Muscle of leg (tissue), 11 donors: Measurements from ENCODE around the gene WNK4. TPM values are rescaled to one million over a fixed set of nuclear protein-coding genes. Genes with fewer than 3 reads are reported as not detected.

ENCODE experiments used
- DNase-seq: peaks from one replicate; pipeline ENCODE4 v3.0.0; 2013
- H3K27ac ChIP-seq: one replicate; pipeline ENCODE4 v1.5.1; 2013; ENCODE audit warnings: mild to moderate bottlenecking, low read length, control low read depth
- H3K27me3 ChIP-seq: one replicate; pipeline ENCODE4 v1.6.1; 2013; ENCODE audit warnings: low read length; ENCODE audit not compliant: control insufficient read depth, insufficient read depth
- H3K36me3 ChIP-seq: one replicate; pipeline ENCODE4 v1.6.1; 2013; ENCODE audit warnings: low read length; ENCODE audit not compliant: control insufficient read depth, insufficient read depth
- H3K4me1 ChIP-seq: one replicate; pipeline ENCODE4 v1.6.1; 2013; ENCODE audit warnings: low read length; ENCODE audit not compliant: control insufficient read depth, insufficient read depth
- H3K4me3 ChIP-seq: one replicate; pipeline ENCODE4 v1.5.1; 2013; ENCODE audit warnings: low read length, control low read depth
- H3K9me3 ChIP-seq: replicated peaks from 2 replicates; pipeline ENCODE4 v1.6.1; 2013; ENCODE audit warnings: low read depth, low read length; ENCODE audit not compliant: control insufficient read depth
- WGBS: methylation state at CpG from one replicate; pipeline ENCODE4 v1.1.5; 2013; ENCODE audit warnings: missing lambda C conversion rate; ENCODE audit not compliant: insufficient coverage; 5-methylcytosine and 5-hydroxymethylcytosine counted together
- polyA plus RNA-seq, 8 donors: library from polyadenylated mRNA; unstranded; fragments of 120-200 nt; gene quantifications; one replicate each; pipeline versions ENCODE4 v1.2.1 to v1.2.3, GENCODE V29; 2013; ENCODE audit warnings: inconsistent platforms in 1 of 8, low replicate concordance in 1 of 8; ENCODE audit not compliant: insufficient read length in 8 of 8, insufficient read depth in 1 of 8
- total RNA-seq: library from RNA; stranded (reverse); fragments of 120-200 nt; gene quantifications from one replicate; pipeline ENCODE4 v1.2.4, GENCODE V29; 2013

WNK4 gene
- total and polyA plus RNA-seq, 9 donors, result 0.09 to 1.2 (median 0.45) TPM

DNA sequence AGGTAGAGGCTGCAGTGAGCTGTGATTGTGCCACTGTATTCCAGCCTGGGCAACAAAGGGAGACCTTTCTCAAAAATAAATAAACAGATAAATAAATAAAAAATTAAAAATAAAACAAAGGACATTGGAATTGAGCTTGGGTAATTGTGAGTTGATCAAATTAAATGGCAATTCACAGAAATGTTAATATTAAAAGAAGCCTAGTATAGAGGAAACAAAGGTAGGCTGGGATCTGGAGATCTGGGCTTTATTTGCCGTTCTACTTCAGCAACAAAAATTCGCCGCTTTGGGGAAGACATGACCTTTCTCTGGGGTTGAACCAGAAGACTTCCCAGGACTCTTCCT lies 7.5 kb upstream of the WNK4 start:
- Histone ChIP-seq H3K27ac (peak overlapping the region; percentile 86), H3K9me3 (no peaks in the 10 kb centered on the region), H3K27me3 (no peaks in the 10 kb centered on the region), H3K36me3 (peaks cover 32% of the 10 kb centered on the region), H3K4me1 (peaks cover 9% of the 10 kb centered on the region), H3K4me3 (peak overlapping the region; percentile 92)
- no peak for DNase-seq
- WGBS, result 0% methylated on average over 2 of the region's 3 CpGs

DNA sequence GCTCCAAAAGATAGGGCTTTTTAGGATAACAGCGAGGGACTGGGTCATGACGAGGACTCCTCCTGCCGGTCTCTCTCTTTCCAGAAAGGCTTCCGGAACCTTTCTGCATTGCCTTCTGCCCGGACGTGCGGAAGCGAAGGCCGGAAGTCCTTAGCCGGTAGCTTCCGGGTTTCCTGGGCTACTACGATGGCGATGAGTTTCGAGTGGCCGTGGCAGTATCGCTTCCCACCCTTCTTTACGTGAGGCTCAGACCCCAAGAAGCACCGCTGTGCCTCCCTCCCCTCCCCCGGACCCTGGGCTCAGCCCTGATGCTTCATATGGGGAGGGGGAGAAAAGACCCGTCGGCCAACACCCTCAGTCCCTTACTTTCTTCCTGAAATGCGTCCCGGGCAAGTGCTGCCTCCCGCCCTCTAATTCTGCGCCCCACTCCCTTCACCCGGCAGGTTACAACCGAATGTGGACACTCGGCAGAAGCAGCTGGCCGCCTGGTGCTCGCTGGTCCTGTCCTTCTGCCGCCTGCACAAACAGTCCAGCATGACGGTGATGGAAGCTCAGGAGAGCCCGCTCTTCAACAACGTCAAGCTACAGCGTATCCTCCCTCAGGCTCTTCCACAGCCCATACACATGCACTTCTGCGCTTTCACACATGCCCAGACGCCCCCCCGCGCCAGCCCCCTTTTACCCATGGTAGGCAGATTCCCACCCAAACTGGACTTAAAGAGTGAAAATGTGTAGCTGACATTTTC lies 6.9 kb upstream of the WNK4 start, which contains the start of gene VPS25:
Gene VPS25 (plus strand): TSS at position 160 of the 746 bp plus-strand sequence. CDS start 27 bp downstream, at position 187.
- WGBS, result 0% methylated on average over 24 of the region's 39 CpGs
- H3K9me3 ChIP-seq, result no peaks in the 10 kb centered on the region
- H3K27ac ChIP-seq, result peak within 1 kb of the TSS; percentile 86
- H3K4me1 ChIP-seq, result peaks cover 9% of the 10 kb centered on the region
- peak within 1 kb of the TSS; percentile 92 for H3K4me3 ChIP-seq
- no peaks in the 10 kb centered on the region for H3K27me3 ChIP-seq
- peaks cover 37% of the 10 kb centered on the region for H3K36me3 ChIP-seq
- peak; percentile 94 for DNase-seq

DNA sequence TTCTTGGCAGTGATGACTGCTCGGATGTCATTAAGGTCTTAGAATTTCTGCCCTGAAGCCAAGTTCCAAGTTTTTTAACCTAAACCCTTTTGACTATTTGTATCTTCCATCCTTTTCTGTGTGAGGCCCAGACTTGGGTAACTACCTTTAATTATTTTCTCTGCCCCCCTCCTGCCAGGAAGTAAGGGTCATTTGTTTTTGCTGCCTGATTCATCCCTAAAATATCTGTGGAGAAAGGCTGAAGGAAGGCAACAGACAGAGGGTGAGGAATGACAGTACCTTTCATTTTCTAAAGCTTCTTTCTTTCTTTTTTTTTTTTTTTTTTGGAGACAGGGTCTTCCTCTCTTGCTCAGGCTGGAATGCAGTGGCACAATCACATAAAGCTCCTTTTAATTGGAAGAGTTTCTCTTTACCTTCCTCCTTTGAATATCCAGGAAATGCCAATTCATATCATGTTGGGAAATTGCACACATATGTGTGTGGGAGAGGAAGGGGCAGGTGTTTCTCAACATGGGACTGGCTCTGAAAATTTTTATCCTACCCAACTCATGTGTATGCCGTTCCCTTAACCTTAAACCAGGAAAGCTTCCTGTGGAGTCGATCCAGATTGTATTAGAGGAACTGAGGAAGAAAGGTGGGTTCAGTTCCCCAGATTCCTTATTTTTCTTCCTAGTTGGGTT lies 6.2 kb upstream of the WNK4 start:
- Histone ChIP-seq H3K4me1 (peaks cover 9% of the 10 kb centered on the region), H3K9me3 (no peaks in the 10 kb centered on the region), H3K27ac (no peak overlapping the region), H3K4me3 (peak overlapping the region; percentile 92), H3K27me3 (peaks cover 1% of the 10 kb centered on the region), H3K36me3 (peaks cover 44% of the 10 kb centered on the region)
- 36% methylated on average over 1 of the region's 3 CpGs for WGBS
- DNase-seq, result no peak

DNA sequence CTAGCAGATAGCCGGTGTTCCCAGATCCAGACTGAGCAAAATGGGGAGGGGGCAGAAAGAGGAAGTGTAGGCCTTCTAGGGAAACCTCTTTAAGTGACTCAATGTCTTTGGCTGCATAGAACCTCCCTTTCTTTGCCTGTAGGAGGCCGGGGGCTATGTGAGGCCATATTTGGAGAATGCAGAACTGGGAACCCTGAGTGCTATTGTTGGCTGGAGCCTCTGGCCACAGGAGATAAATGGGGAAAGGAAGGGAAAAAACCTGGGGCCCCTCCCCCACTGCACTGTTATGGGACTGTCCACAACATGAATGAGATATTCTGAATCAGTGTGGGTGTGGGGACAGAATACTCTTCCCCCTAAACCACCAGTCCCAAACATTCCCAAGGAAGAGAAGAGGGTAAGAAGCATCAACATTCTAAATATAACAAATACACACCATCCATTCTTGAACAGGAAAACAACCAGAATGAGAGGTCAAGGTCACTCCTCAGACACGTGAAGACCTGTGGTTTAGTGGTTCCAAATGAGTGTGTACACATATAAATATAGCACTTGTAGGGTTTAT lies 4.8 kb upstream of the WNK4 start:
- 100% methylated on average over 1 of the region's 3 CpGs for WGBS
- no peak for DNase-seq
- peaks cover 48% of the 10 kb centered on the region for H3K36me3 ChIP-seq

DNA sequence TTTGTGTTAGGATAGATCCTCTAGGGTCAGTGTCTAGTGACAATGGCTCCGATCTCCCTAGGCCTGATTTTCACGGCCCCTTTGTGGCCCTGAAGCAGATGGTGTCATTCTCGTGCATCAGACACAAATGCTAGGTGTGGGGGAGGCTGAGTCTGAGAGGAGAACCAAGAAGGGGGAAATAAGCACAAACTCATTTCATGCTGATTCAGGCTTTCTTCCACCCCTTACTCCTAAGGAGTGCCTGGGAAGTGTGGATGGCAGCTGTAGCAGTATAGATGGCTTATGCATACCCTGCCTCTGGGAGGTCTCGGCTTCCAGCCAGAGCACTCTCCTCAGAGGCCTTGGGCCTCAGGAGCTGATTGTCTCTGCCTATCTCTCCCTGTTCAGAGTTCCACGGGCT lies 1.8 kb upstream of the WNK4 start:
- DNase-seq, result no peak
- no peak overlapping the region for H3K4me3 ChIP-seq
- H3K9me3 ChIP-seq, result no peaks in the 10 kb centered on the region
- H3K27ac ChIP-seq, result no peak overlapping the region
- peaks cover 21% of the 10 kb centered on the region for H3K4me1 ChIP-seq
- peaks cover 48% of the 10 kb centered on the region for H3K36me3 ChIP-seq
- peaks cover 42% of the 10 kb centered on the region for H3K27me3 ChIP-seq
- 87% methylated on average over 4 of the region's 5 CpGs for WGBS

More for the DNA sequence above, 4.8 kb upstream of the WNK4 start:
- H3K9me3 ChIP-seq, result no peaks in the 10 kb centered on the region
- H3K27ac ChIP-seq, result no peak overlapping the region
- H3K4me3 ChIP-seq, result no peak overlapping the region
- peaks cover 12% of the 10 kb centered on the region for H3K27me3 ChIP-seq
- peaks cover 16% of the 10 kb centered on the region for H3K4me1 ChIP-seq

DNA sequence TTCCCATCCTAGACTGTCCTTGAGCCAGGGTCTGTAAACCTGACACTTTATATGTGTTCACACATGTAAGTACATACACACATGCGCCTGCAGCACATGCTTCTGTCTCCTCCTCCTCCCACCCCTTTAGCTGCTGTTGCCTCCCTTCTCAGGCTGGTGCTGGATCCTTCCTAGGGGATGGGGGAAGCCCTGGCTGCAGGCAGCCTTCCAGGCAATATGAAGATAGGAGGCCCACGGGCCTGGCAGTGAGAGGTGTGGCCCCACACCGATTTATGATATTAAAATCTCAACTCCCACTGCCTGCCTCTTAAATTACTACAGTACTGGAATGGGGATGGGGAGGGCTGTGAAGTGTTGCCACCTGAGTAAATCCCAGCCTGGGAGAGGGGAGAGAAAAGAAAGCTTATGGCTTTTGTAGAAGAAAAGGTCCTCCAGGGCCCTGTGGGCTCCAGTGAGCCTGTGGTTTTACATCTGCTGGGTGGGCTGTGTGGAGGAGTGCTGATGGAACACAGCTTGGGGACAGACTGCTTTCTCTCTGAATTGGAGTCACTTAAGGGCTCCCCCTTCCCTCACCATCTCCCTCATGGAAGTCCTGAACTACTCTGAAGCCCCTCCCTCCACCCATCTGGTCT lies 990 bp upstream of the WNK4 start:
- peaks cover 50% of the 10 kb centered on the region for H3K27me3 ChIP-seq
- no peak overlapping the region for H3K27ac ChIP-seq
- peaks cover 47% of the 10 kb centered on the region for H3K36me3 ChIP-seq
- 100% methylated on average over 1 of the region's 3 CpGs for WGBS
- peaks cover 13% of the 10 kb centered on the region for H3K4me1 ChIP-seq
- H3K4me3 ChIP-seq, result no peak overlapping the region
- H3K9me3 ChIP-seq, result no peaks in the 10 kb centered on the region
- no peak for DNase-seq

DNA sequence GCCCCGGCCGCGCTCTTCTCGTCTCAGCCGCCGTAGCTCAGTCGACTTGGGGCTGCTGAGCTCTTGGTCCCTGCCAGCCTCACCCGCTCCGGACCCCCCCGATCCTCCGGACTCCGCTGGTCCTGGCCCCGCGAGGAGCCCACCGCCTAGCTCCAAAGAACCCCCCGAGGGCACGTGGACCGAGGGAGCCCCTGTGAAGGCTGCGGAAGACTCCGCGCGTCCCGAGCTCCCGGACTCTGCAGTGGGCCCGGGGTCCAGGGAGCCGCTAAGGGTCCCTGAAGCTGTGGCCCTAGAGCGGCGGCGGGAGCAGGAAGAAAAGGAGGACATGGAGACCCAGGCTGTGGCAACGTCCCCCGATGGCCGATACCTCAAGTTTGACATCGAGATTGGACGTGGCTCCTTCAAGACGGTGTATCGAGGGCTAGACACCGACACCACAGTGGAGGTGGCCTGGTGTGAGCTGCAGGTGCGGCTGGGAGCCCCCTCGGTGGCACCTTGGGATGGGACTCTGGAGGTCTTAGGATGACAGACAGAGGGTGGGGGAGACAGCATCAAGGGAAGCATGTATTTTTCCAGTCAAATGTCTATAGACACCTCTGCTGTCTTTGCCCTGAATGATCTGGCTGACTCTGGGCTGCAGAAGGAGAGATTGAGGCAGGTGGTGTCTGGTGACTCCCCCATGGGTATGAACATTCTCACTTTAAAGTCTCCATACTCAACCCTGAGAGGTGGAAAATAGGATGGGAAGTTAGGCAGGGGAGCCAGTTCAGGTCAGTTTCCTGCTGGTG lies 635 bp downstream of the WNK4 start:
- Histone ChIP-seq H3K27me3 (peaks cover 67% of the 10 kb centered on the region), H3K9me3 (no peaks in the 10 kb centered on the region), H3K27ac (no peak overlapping the region), H3K4me1 (peaks cover 15% of the 10 kb centered on the region), H3K36me3 (peaks cover 32% of the 10 kb centered on the region), H3K4me3 (peak overlapping the region; percentile 29)
- DNase-seq, result no peak
- WGBS, result 5% methylated on average over 39 of the region's 39 CpGs

DNA sequence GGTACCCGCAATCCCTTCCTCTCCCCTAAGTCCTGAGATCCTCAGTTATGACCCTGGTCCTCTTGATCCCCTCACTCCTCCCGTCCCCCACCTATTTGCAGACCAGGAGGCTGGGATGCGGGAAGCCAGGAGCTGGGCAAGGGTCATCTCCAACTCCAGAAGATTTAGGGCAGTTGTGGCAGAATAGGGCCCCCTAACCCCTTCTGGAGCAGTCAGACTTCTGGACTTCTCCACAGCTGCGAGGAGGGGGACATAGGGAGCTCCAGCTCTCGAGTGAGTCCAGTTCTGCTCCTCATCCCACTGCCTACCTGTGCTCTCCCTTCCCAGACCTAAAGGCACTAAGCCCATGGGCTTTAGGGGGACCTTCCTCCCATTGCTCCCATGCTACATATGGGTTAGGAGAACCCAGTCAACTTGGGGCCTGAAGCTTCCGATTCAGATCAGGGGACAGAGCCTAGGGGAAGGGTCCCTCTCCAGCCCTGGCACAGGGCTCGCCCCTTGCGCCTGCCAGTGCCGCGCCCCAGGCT lies 1.3 kb downstream of the WNK4 start:
- peaks cover 26% of the 10 kb centered on the region for H3K36me3 ChIP-seq
- H3K4me1 ChIP-seq, result peaks cover 15% of the 10 kb centered on the region
- no peak overlapping the region for H3K4me3 ChIP-seq
- no peak for DNase-seq
- peaks cover 73% of the 10 kb centered on the region for H3K27me3 ChIP-seq
- no peak overlapping the region for H3K27ac ChIP-seq
- H3K9me3 ChIP-seq, result no peaks in the 10 kb centered on the region
- WGBS, result 40% methylated on average over 4 of the region's 10 CpGs

DNA sequence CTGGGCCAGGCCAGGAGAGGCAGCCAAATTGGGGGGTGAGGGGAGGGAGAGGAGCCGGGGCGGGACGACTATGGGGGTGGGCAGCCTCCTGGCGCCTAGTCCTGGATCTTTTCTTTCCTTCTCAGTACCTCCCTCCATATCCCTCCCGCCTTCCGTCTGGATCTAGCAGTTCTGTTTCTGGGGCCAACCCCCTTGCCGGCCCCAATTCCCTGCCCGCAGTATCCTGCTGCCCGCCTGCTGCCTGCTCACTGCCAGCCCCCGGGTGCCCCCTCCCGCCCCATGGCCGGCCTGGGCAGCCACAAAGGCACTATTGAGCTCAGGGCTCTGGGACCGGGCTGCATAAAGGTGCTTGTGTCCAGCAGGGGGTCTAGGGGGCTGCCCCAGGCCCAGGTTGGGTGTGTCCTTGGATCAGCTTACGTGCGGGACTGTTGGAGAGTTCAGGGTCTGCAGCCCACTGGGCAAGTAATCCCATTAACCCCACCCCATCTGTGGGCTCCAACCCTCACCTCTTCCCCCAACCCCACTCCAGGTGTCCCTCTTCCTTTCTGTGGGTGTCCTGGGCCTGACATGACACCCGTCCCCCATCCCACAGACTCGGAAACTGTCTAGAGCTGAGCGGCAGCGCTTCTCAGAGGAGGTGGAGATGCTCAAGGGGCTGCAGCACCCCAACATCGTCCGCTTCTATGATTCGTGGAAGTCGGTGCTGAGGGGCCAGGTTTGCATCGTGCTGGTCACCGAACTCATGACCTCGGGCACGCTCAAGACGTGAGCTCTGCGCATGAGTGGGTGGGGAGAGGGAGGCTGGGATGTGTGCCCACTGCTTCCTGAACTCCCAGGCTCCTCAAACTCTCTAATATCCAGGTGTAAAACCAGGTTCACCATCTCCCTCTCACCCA lies 2.0 kb downstream of the WNK4 start:
- H3K27ac ChIP-seq, result no peak overlapping the region
- no peaks in the 10 kb centered on the region for H3K9me3 ChIP-seq
- 23% methylated on average over 19 of the region's 29 CpGs for WGBS
- peaks cover 15% of the 10 kb centered on the region for H3K4me1 ChIP-seq
- no peak overlapping the region for H3K4me3 ChIP-seq
- no peak for DNase-seq
- H3K27me3 ChIP-seq, result peaks cover 79% of the 10 kb centered on the region
- peaks cover 21% of the 10 kb centered on the region for H3K36me3 ChIP-seq
